Measurements from ENCODE around the gene GSTK1. TPM values are rescaled to one million over a fixed set of nuclear protein-coding genes. Genes with fewer than 3 reads are reported as not detected.

The GSTK1 gene
- 25.5 and 26.2 TPM in 2 replicates for total RNA-seq (2021; fragmentation: NEBNext Ultra II Directional; extraction: Animal tissue kit (Norgen Biotek cat#: 25700))
- 32.5 and 34.0 TPM in 2 replicates for polyA plus RNA-seq (2011; rRNA removed)
- polyA plus RNA-seq (2011; cell fraction: cytosol; rRNA removed) = 38.9 TPM
- polyA plus RNA-seq (2011; cell fraction: nucleus; rRNA removed) = 40.8 TPM
- 36.7 to 40.2 TPM (median 38.8 TPM) in 4 replicates for polyA plus RNA-seq (2012, experiment 1 of 2)
- 31.1 TPM for polyA plus RNA-seq (2012, experiment 2 of 2)
- polyA plus RNA-seq (2013, experiment 1 of 2) = 38.8 TPM
- polyA plus RNA-seq (2013, experiment 2 of 2) = 40.7 TPM
- 16.3 and 19.2 TPM in 2 replicates for polyA minus RNA-seq (2011; rRNA and poly(A)+ RNA removed)
- 17.8 TPM for polyA minus RNA-seq (2011; cell fraction: cytosol; rRNA and poly(A)+ RNA removed)
- 13.6 TPM for polyA minus RNA-seq (2011; cell fraction: nucleus; rRNA and poly(A)+ RNA removed)
- long read RNA-seq, experiment 1, transcript GSTK1-201 (8 exons, 1,044 nt) = major isoform, 6 of 14 reads
- long read RNA-seq, experiment 1, partial matches to known transcripts = 3 of 14 reads
- long read RNA-seq, experiment 1, other reads (novel, unspliced or antisense) = 4 of 14 reads
- long read RNA-seq, experiment 2, transcript GSTK1-201 (8 exons, 1,044 nt) = major isoform, 37 of 43 reads
- long read RNA-seq, experiment 2, partial matches to known transcripts = 2 of 43 reads
- long read RNA-seq, experiment 2, other reads (novel, unspliced or antisense) = 3 of 43 reads

GRCh38 chr7:143263266-143264195 lies at the start of gene GSTK1:
GSTK1 (plus strand) TSS chr7:143263441; CDS start chr7:143263514, 73 bp downstream.
- no peak within 1 kb of the TSS for H2BK12ac ChIP-seq (ENCODE audit: low read depth, low read length)
- no peak for FAIRE-seq
- 14% methylated on average over 47 of the region's 48 CpGs; no CpG with 5 or more reads in 1 of the 2 experiments for WGBS, 2 experiments (ENCODE audit: extremely low coverage in 1 of 2, insufficient coverage in 1 of 2, insufficient read length in 1 of 2, insufficient replicate concordance in 2 of 2, low coverage in 1 of 2, low lambda C conversion rate in 2 of 2, missing lambda C conversion rate in 1 of 2)
- TF ChIP-seq JUN (IDR thresholded peaks at IDR 0.05; ENCODE audit: low read depth, low read length) = no peak
- TF ChIP-seq CHD1 (IDR thresholded peaks at IDR 0.05; ENCODE audit: low read depth, low read length) = no peak
- TF ChIP-seq RXRA (IDR thresholded peaks at IDR 0.05; ENCODE audit: insufficient read depth, low read depth, low read length) = no peak
- no peak for TF ChIP-seq HDAC6 (IDR thresholded peaks at IDR 0.05; ENCODE audit: low read depth, low read length)
- TF ChIP-seq KDM1A (IDR thresholded peaks at IDR 0.05; ENCODE audit: borderline replicate concordance, low read length) = no peak
- no peak for TF ChIP-seq TBP (IDR thresholded peaks at IDR 0.05; ENCODE audit: low read depth, low read length)
- TF ChIP-seq KDM5A (IDR thresholded peaks at IDR 0.05; ENCODE audit: low read length) = no peak

More at GRCh38 chr7:143263266-143264195, at the start of gene GSTK1:
- Histone ChIP-seq H4K91ac (replicated peaks; ENCODE audit: insufficient read length, low read length) (peak within 1 kb of the TSS; percentile 91), H4K5ac (ENCODE audit: insufficient read length, low read depth, low read length) (peak within 1 kb of the TSS; percentile 95), H3K23me2 (ENCODE audit: low read depth, low read length) (peaks cover 2% of the 10 kb centered on the region; the same call in 1 of the 2 replicates), H3K9ac (replicated peaks in 1 of 4; ENCODE audit: extremely low read depth in 1 of 4, low read depth in 3 of 4, low read length in 3 of 4) (peak within 1 kb of the TSS in 2 of 4 experiments; percentile 53; a peak in 3 of 7 replicates), H2BK5ac (ENCODE audit: low read depth, low read length) (peak within 1 kb of the TSS; percentile 60; the same call in 1 of the 2 replicates), H3K79me2 (ENCODE audit: control insufficient read depth in 1 of 2, insufficient read depth in 2 of 2, low read length in 2 of 2) (no peaks in the 10 kb centered on the region), H3K14ac (ENCODE audit: insufficient read length) (no peak within 1 kb of the TSS), H2BK15ac (ENCODE audit: low read length) (no peak within 1 kb of the TSS), H3K56ac (replicated peaks; ENCODE audit: insufficient read length, low read depth, low read length) (peak within 1 kb of the TSS; percentile 83), H3K27ac (ENCODE audit: low read depth, low read length) (no peak within 1 kb of the TSS), H3K9me3 (ENCODE audit: insufficient read depth in 2 of 2, low read depth in 1 of 2, low read length in 1 of 2) (no peaks in the 10 kb centered on the region), H4K20me1 (replicated peaks in 1 of 2; ENCODE audit: control insufficient read depth in 1 of 2, insufficient read depth in 2 of 2, low read length in 2 of 2) (no peaks in the 10 kb centered on the region), H3K27me3 (replicated peaks in 1 of 4; ENCODE audit: control insufficient read depth in 3 of 4, extremely low read depth in 1 of 4, insufficient read depth in 3 of 4, low read length in 3 of 4) (peaks cover 0 to 3% (median 0%) of the 10 kb centered on the region in 4 experiments; a peak in 3 of 7 replicates), H3K36me3 (ENCODE audit: control insufficient read depth in 2 of 4, insufficient read depth in 4 of 4, low read length in 3 of 4) (peaks cover 0 to 6% (median 0%) of the 10 kb centered on the region in 4 experiments; a peak in 2 of 8 replicates), H2AK5ac (ENCODE audit: low read depth, low read length) (no peak within 1 kb of the TSS), H3K79me1 (ENCODE audit: low read depth, low read length) (no peaks in the 10 kb centered on the region), H4K8ac (ENCODE audit: extremely low read depth, insufficient read depth, low read length) (peak within 1 kb of the TSS; percentile 69), H2BK120ac (replicated peaks; ENCODE audit: low read depth, low read length) (no peak within 1 kb of the TSS), H3K4me2 (ENCODE audit: insufficient read depth in 1 of 2, low read depth in 2 of 2, low read length in 2 of 2) (peak within 1 kb of the TSS; percentile 80 to 92), H3K23ac (ENCODE audit: insufficient read length) (no peak within 1 kb of the TSS), H3K18ac (ENCODE audit: extremely low read depth, low read length) (no peak within 1 kb of the TSS; the same call in 1 of the 2 replicates), H3K4ac (replicated peaks; ENCODE audit: insufficient read length, low read depth, low read length) (no peak within 1 kb of the TSS), H2AFZ (ENCODE audit: low read length) (peak within 1 kb of the TSS; percentile 81), H3K4me3 (ENCODE audit: extremely low read depth in 1 of 4, insufficient read depth in 2 of 4, low read depth in 3 of 4, low read length in 4 of 4) (peak within 1 kb of the TSS; percentile 60 to 99 (median 80)), H3K4me1 (replicated peaks in 1 of 4; ENCODE audit: control insufficient read depth in 3 of 4, insufficient read depth in 4 of 4, low read length in 3 of 4) (peaks cover 0 to 4% (median 0%) of the 10 kb centered on the region in 4 experiments; a peak in 2 of 7 replicates), H2BK20ac (ENCODE audit: low read length) (no peak within 1 kb of the TSS)
- ChIA-PET POLR2A (ENCODE audit: partially characterized antibody) (interaction anchor here (0.8 to 2.4 kb wide), 5 partner anchors 14 to 24 kb away, joined by 3 to 8 read pairs (median 4); partner anchors contain the start of gene CASP2), CTCF (ENCODE audit: partially characterized antibody) (interaction anchor here (0.9 to 3.5 kb wide), 11 partner anchors 19 to 802 kb away, joined by 3 to 20 read pairs (median 3); no protein-coding TSS in a partner anchor)
- peak in 1 of 2 experiments; percentile 87 for DNase-seq (ENCODE audit: low read depth in 1 of 2, low spot score in 2 of 2)
